Measurements from ENCODE around the gene CXCR6. TPM values are rescaled to one million over a fixed set of nuclear protein-coding genes. Genes with fewer than 3 reads are reported as not detected.
A peak's percentile ranks its signal among the peaks of the same experiment; 100 is the strongest.

Gene CXCR6
- total and polyA plus RNA-seq, 2 of the 13 experiments (the other 11 are each of a cell fraction or from before 2014, with no cell fraction given): not detected

DNA sequence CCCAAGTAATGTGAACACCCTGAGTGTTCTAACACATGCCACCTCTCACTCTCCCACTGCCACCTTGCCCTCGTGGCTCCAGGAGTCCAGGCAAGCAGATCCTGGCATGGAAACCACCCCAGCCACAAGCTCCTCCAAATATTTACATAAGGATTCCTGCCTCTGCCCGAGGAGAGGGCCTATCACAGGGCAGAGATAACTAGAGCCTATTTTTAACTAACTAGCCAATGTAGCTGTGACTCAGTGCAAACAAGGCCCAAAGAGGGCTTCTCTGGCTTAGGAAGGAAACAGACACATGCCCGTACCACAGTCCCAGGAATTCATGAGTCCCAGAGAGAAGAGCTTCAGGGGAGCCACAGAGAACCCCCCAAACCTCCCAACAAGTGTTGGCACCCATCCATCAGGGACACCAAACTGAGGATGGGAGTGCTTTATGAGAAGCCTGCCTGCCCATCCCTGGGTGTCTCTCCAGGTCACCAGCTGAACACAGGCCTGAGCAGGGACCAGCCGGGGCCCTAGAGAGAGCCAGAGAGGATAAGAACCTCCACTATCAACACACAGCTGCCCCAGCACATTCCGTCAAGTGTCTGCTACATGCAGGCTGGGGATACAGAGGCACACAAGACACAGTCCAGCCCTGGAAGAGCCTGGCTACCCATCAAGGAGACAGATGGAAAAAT is 43.2 kb downstream of the CXCR6 start (continued):
- TF ChIP-seq, protein P1, sequence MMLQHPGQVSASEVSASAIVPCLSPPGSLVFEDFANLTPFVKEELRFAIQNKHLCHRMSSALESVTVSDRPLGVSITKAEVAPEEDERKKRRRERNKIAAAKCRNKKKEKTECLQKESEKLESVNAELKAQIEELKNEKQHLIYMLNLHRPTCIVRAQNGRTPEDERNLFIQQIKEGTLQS (CRISPR knock-in tag; IDR thresholded peaks at IDR 0.05): no peak
- TF ChIP-seq SP5 (CRISPR knock-in tag; IDR thresholded peaks at IDR 0.05; ENCODE audit: borderline replicate concordance, low read depth) (no peak), ZNF264 (CRISPR knock-in tag; IDR thresholded peaks at IDR 0.05) (no peak), ZNF235 (CRISPR knock-in tag; IDR thresholded peaks at IDR 0.05; ENCODE audit: borderline replicate concordance) (no peak), ZMAT3 (CRISPR knock-in tag; conservative IDR thresholded peaks at IDR 0.05) (no peak), NFRKB (IDR thresholded peaks at IDR 0.05) (no peak), DNMT3B (CRISPR knock-in tag; conservative IDR thresholded peaks at IDR 0.05) (peak; percentile 79; the same call in 1 of the 2 replicates), MTF1 (CRISPR knock-in tag; IDR thresholded peaks at IDR 0.05) (no peak), MED8 (CRISPR knock-in tag; IDR thresholded peaks at IDR 0.05; ENCODE audit: insufficient replicate concordance) (no peak), MTF2 (CRISPR knock-in tag; IDR thresholded peaks at IDR 0.05; ENCODE audit: borderline replicate concordance) (no peak), PLRG1 (conservative IDR thresholded peaks at IDR 0.05) (no peak), ZNF224 (CRISPR knock-in tag; IDR thresholded peaks at IDR 0.05) (no peak), RFX5 (IDR thresholded peaks at IDR 0.05; ENCODE audit: low read depth, low read length) (no peak), YEATS4 (CRISPR knock-in tag; IDR thresholded peaks at IDR 0.05; ENCODE audit: borderline replicate concordance) (no peak), FOXJ3 (CRISPR knock-in tag; IDR thresholded peaks at IDR 0.05; ENCODE audit: borderline replicate concordance) (no peak)
- TF ChIP-seq, protein P2, sequence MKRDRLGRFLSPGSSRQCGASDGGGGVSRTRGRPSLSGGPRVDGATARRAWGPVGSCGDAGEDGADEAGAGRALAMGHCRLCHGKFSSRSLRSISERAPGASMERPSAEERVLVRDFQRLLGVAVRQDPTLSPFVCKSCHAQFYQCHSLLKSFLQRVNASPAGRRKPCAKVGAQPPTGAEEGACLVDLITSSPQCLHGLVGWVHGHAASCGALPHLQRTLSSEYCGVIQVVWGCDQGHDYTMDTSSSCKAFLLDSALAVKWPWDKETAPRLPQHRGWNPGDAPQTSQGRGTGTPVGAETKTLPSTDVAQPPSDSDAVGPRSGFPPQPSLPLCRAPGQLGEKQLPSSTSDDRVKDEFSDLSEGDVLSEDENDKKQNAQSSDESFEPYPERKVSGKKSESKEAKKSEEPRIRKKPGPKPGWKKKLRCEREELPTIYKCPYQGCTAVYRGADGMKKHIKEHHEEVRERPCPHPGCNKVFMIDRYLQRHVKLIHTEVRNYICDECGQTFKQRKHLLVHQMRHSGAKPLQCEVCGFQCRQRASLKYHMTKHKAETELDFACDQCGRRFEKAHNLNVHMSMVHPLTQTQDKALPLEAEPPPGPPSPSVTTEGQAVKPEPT (CRISPR knock-in tag; IDR thresholded peaks at IDR 0.05; ENCODE audit: low read depth): no peak
- TF ChIP-seq, protein P3, sequence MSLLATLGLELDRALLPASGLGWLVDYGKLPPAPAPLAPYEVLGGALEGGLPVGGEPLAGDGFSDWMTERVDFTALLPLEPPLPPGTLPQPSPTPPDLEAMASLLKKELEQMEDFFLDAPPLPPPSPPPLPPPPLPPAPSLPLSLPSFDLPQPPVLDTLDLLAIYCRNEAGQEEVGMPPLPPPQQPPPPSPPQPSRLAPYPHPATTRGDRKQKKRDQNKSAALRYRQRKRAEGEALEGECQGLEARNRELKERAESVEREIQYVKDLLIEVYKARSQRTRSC (CRISPR knock-in tag; IDR thresholded peaks at IDR 0.05; ENCODE audit: low read depth): no peak
- TF ChIP-seq, protein P4, sequence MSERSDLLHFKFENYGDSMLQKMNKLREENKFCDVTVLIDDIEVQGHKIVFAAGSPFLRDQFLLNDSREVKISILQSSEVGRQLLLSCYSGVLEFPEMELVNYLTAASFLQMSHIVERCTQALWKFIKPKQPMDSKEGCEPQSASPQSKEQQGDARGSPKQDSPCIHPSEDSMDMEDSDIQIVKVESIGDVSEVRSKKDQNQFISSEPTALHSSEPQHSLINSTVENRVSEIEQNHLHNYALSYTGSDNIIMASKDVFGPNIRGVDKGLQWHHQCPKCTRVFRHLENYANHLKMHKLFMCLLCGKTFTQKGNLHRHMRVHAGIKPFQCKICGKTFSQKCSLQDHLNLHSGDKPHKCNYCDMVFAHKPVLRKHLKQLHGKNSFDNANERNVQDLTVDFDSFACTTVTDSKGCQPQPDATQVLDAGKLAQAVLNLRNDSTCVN (CRISPR knock-in tag; IDR thresholded peaks at IDR 0.05; ENCODE audit: borderline replicate concordance): no peak
- TF ChIP-seq, protein P5, sequence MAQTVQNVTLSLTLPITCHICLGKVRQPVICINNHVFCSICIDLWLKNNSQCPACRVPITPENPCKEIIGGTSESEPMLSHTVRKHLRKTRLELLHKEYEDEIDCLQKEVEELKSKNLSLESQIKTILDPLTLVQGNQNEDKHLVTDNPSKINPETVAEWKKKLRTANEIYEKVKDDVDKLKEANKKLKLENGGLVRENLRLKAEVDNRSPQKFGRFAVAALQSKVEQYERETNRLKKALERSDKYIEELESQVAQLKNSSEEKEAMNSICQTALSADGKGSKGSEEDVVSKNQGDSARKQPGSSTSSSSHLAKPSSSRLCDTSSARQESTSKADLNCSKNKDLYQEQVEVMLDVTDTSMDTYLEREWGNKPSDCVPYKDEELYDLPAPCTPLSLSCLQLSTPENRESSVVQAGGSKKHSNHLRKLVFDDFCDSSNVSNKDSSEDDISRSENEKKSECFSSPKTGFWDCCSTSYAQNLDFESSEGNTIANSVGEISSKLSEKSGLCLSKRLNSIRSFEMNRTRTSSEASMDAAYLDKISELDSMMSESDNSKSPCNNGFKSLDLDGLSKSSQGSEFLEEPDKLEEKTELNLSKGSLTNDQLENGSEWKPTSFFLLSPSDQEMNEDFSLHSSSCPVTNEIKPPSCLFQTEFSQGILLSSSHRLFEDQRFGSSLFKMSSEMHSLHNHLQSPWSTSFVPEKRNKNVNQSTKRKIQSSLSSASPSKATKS (CRISPR knock-in tag; IDR thresholded peaks at IDR 0.05): no peak
- TF ChIP-seq, protein P6, sequence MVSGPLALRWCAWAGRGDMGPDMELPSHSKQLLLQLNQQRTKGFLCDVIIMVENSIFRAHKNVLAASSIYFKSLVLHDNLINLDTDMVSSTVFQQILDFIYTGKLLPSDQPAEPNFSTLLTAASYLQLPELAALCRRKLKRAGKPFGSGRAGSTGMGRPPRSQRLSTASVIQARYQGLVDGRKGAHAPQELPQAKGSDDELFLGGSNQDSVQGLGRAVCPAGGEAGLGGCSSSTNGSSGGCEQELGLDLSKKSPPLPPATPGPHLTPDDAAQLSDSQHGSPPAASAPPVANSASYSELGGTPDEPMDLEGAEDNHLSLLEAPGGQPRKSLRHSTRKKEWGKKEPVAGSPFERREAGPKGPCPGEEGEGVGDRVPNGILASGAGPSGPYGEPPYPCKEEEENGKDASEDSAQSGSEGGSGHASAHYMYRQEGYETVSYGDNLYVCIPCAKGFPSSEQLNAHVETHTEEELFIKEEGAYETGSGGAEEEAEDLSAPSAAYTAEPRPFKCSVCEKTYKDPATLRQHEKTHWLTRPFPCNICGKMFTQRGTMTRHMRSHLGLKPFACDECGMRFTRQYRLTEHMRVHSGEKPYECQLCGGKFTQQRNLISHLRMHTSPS (CRISPR knock-in tag; IDR thresholded peaks at IDR 0.05; ENCODE audit: low read depth): peak; percentile 95
- TF ChIP-seq, protein P7, sequence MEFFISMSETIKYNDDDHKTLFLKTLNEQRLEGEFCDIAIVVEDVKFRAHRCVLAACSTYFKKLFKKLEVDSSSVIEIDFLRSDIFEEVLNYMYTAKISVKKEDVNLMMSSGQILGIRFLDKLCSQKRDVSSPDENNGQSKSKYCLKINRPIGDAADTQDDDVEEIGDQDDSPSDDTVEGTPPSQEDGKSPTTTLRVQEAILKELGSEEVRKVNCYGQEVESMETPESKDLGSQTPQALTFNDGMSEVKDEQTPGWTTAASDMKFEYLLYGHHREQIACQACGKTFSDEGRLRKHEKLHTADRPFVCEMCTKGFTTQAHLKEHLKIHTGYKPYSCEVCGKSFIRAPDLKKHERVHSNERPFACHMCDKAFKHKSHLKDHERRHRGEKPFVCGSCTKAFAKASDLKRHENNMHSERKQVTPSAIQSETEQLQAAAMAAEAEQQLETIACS (CRISPR knock-in tag; IDR thresholded peaks at IDR 0.05): no peak
